CD4-positive, alpha-beta T cell treated with Interferon alpha-2 for 1 hour (primary cell): Measurements from ENCODE around the gene BABAM2.

Experiments
- DNase-seq, 2 donors: peaks; one replicate each; pipeline ENCODE4 v3.0.0-alpha.2; 2020 to 2022

BABAM2 gene

GRCh38 chr2:28269019-28269784 lies 378.7 kb downstream of the BABAM2 start:
- no peak for DNase-seq

- DNase-seq = no peak
Measured at GRCh38 chr2:28270456-28271152, 380.1 kb downstream of the BABAM2 start.

- no peak for DNase-seq
Measured at GRCh38 chr2:28271231-28271918, 380.8 kb downstream of the BABAM2 start.

- no peak for DNase-seq
Measured at GRCh38 chr2:28271919-28272250, 381.4 kb downstream of the BABAM2 start.

GRCh38 chr2:28273751-28274150 lies 383.2 kb downstream of the BABAM2 start:
- DNase-seq = no peak

GRCh38 chr2:28274911-28275685 lies 384.6 kb downstream of the BABAM2 start:
- DNase-seq = peak in 1 of 2 donors; percentile 15

- DNase-seq = no peak
Measured at GRCh38 chr2:28276076-28276618, 385.6 kb downstream of the BABAM2 start.

- DNase-seq = no peak
Measured at GRCh38 chr2:28276807-28277206, 386.3 kb downstream of the BABAM2 start.

GRCh38 chr2:28277466-28277865 lies 386.9 kb downstream of the BABAM2 start:
- no peak for DNase-seq

- no peak for DNase-seq
Measured at GRCh38 chr2:28279371-28279770, 388.8 kb downstream of the BABAM2 start.

- no peak for DNase-seq
Measured at GRCh38 chr2:28280619-28281018, 390.1 kb downstream of the BABAM2 start.

GRCh38 chr2:28281739-28282138 lies 391.2 kb downstream of the BABAM2 start:
- DNase-seq = no peak

- no peak for DNase-seq
Measured at GRCh38 chr2:28282248-28282647, 391.7 kb downstream of the BABAM2 start.

GRCh38 chr2:28282861-28283646 lies 392.5 kb downstream of the BABAM2 start:
- no peak for DNase-seq

- no peak for DNase-seq
Measured at GRCh38 chr2:28283861-28284260, 393.3 kb downstream of the BABAM2 start.

- DNase-seq = no peak
Measured at GRCh38 chr2:28286678-28287077, 396.1 kb downstream of the BABAM2 start.

- DNase-seq = no peak
Measured at GRCh38 chr2:28287256-28287915, 396.9 kb downstream of the BABAM2 start.

- no peak for DNase-seq
Measured at GRCh38 chr2:28288620-28289019, 398.1 kb downstream of the BABAM2 start.

- DNase-seq = no peak
Measured at GRCh38 chr2:28291811-28292440, 401.4 kb downstream of the BABAM2 start.

GRCh38 chr2:28292491-28292890 lies 402.0 kb downstream of the BABAM2 start:
- no peak for DNase-seq

- no peak for DNase-seq
Measured at GRCh38 chr2:28293416-28293815, 402.9 kb downstream of the BABAM2 start.
